ENCODE results near the gene BTBD19.

BTBD19 gene

GRCh38 chr1:44862829-44863401 lies 54.6 kb downstream of the BTBD19 start:
- DNase-seq = no peak

All from NCI-H187 (cell line).